K562 (cell line): ENCODE measurements around the gene COASY. TPM values are rescaled to one million over a fixed set of nuclear protein-coding genes. Genes with fewer than 3 reads are reported as not detected.

Source experiments
- KHSRP ChIP-seq: fragments of 450-650 bp; IDR thresholded peaks from 2 replicates; pipeline ENCODE4 v1.6.1; 2017
- MCM7 ChIP-seq, 2 experiments: fragments of 450-650 bp; IDR thresholded peaks; 2 replicates each; pipeline ENCODE4 v1.6.1; 2016 to 2018
- MLLT1 ChIP-seq, 2 experiments: fragments of 450-650 bp; IDR thresholded peaks; 2 replicates each; pipeline ENCODE4 v1.6.1; 2016
- PRDM10 ChIP-seq: fragments of 450-650 bp; IDR thresholded peaks from 2 replicates; pipeline ENCODE4 v1.6.1; 2018; ENCODE audit not compliant: partially characterized antibody
- RHOXF2B ChIP-seq: fragments of 250-450 bp; sonication (Bioruptor Pico); conservative IDR thresholded peaks from 2 replicates; pipeline ENCODE4 v1.5.1; 2021
- RUNX1 ChIP-seq: sonication (generic); IDR thresholded peaks from 2 replicates; pipeline ENCODE4 v1.6.1; 2016; ENCODE audit warnings: antibody characterized with exemption, low read depth
- ZBTB40 ChIP-seq, 2 experiments: fragments of 450-650 bp in 1 of 2; sonication (generic) in 1 of 2; formaldehyde crosslinking in 1 of 2; IDR thresholded peaks; 2 replicates each; pipeline versions ENCODE4 v1.7.1 to v1.9.0; 2016 to 2022; ENCODE audit warnings: inconsistent platforms in 1 of 2, mild to moderate bottlenecking in 1 of 2, missing genetic modification reagents in 1 of 2
- ZC3H4 ChIP-seq: sonication (generic); formaldehyde crosslinking; IDR thresholded peaks from 2 replicates; pipeline ENCODE4 v1.9.0; 2021; ENCODE audit warnings: missing genetic modification reagents, borderline replicate concordance
- ZNF511 ChIP-seq: sonication (generic); formaldehyde crosslinking; IDR thresholded peaks from 2 replicates; pipeline ENCODE4 v1.8.0; 2022; ENCODE audit warnings: mild to moderate bottlenecking, missing genetic modification reagents
- polyA plus RNA-seq, 8 experiments: library from polyadenylated mRNA; depleted of rRNA in 4 of 8; stranded (reverse) in 5 of 8; unstranded in 3 of 8; fragments of >200 nt; fragmentation: Nextera tagmentation in 2 of 8; fragmentation: Illumina TruSeq in 1 of 8; extraction: Ambion mirVana in 2 of 8; extraction: Trizol in 1 of 8; gene quantifications; 2 replicates each; pipeline versions ENCODE4 v1.2.1 to v1.2.3, GENCODE V29; 2011 to 2014; ENCODE audit warnings: inconsistent platforms in 1 of 8, missing spikeins in 1 of 8
- total RNA-seq, 7 experiments: library from RNA; depleted of rRNA in 6 of 7; stranded (reverse); fragments of >200 nt in 6 of 7; fragmentation: Illumina TruSeq in 2 of 7; extraction: Trizol in 2 of 7; gene quantifications; 2 replicates each; pipeline versions ENCODE4 v1.2.1 to v1.2.3, GENCODE V29; 2011 to 2021; ENCODE audit warnings: low replicate concordance in 1 of 7

The COASY gene
- total and polyA plus RNA-seq, 9 of the 15 experiments (the other 6 are each of a cell fraction or from before 2014, with no cell fraction given) = 25.4 to 175 (median 62.3) TPM

- TF ChIP-seq PRDM10 (no peak), ZBTB40 (IDR thresholded peaks at IDR 0.05) (peak; percentile 69), ZBTB40 (CRISPR knock-in tag; IDR thresholded peaks at IDR 0.05) (no peak), ZNF511 (CRISPR knock-in tag) (no peak), RUNX1 (no peak), KHSRP (no peak), MCM7 (IDR thresholded peaks at IDR 0.05) (no peak), RHOXF2B (CRISPR knock-in tag) (peak; percentile 96), ZC3H4 (CRISPR knock-in tag) (no peak), MLLT1 (IDR thresholded peaks at IDR 0.05) (no peak)
Measured at GRCh38 chr17:42535155-42536047, 26.5 kb upstream of the COASY start (continued).
